HG03280 (cell line): ENCODE results near the gene CACNA2D3.

ENCODE experiments used
- ATAC-seq: cut with Tn5 transposase; IDR thresholded peaks from one replicate; pipeline ENCODE4 v1.9.1; 2021; ENCODE audit warnings: mild to moderate bottlenecking, moderate library complexity; ENCODE audit not compliant: unreplicated experiment

Gene CACNA2D3

GRCh38 chr3:54557538-54558428 is 435.4 kb downstream of the CACNA2D3 start:
- ATAC-seq, result no peak

- no peak for ATAC-seq
Measured at GRCh38 chr3:54563501-54564200, 441.3 kb downstream of the CACNA2D3 start.

DNA sequence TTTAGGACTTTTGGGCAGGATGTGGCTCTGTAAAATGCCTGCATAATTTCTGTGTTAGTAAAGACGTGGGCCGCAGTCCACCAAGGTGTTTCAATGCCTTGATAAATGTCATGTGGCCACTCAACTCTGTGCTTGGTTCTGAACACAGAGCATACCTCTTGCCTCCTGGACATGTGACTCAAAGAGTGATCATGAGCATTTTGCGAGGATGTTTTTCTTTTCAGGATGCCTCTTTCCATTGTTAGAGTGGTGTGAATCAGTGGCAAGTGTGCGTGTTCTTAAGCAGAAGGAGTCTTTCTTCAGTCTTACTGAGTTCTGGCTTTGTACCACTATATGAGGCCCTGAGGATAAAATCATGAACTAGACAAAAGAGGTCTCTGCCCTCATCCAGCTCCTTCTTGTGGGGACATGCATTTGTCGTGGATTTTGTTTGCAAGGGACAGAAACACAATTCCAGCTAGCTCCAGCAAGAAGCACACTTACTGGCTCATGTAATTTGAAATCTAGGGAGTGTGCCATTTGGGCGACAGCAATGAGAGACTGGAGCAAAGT is 442.1 kb downstream of the CACNA2D3 start:
- ATAC-seq, result no peak

DNA sequence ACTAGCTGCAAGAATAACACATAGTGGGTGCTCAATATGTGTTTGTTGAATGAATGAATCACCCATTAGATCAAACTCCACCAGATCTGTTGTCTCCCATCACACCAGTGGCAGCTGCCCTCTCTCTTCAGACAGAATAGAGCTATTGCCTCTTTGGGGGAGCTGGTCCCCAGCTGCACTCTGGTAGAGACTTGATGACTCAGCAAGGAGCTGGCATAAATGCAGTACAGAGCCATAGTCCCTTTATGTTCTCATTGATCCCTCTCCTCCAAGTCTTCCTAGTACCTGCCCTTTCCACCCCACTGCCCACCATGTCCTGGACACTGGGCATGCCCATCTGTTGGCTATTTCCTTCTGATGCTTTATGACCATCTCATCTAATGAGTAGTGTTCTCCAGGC is 443.6 kb downstream of the CACNA2D3 start:
- no peak for ATAC-seq

- no peak for ATAC-seq
Measured at GRCh38 chr3:54567949-54568348, 445.6 kb downstream of the CACNA2D3 start.

GRCh38 chr3:54570008-54570407 is 447.7 kb downstream of the CACNA2D3 start:
- no peak for ATAC-seq

GRCh38 chr3:54572197-54572895 is 450.0 kb downstream of the CACNA2D3 start:
- no peak for ATAC-seq

DNA sequence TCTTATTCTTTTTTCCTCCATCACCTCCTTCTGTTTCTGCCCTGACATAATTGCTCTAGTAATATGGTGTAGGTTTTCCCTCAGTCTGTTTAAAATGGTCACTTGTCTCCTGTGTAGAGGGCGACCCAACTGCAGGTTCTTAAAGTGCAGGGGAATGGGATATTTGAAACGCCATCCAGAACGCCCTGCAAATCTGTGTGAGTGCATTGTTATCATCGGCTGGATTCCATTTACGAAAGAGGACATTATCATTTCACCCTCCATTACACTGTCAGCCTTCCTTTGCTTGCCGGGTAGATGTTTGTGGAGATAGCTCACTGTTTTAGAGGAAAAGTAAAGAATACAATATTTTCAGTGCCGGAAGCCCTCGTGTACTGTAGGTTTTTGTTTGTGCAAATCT is 451.5 kb downstream of the CACNA2D3 start:
- no peak for ATAC-seq

DNA sequence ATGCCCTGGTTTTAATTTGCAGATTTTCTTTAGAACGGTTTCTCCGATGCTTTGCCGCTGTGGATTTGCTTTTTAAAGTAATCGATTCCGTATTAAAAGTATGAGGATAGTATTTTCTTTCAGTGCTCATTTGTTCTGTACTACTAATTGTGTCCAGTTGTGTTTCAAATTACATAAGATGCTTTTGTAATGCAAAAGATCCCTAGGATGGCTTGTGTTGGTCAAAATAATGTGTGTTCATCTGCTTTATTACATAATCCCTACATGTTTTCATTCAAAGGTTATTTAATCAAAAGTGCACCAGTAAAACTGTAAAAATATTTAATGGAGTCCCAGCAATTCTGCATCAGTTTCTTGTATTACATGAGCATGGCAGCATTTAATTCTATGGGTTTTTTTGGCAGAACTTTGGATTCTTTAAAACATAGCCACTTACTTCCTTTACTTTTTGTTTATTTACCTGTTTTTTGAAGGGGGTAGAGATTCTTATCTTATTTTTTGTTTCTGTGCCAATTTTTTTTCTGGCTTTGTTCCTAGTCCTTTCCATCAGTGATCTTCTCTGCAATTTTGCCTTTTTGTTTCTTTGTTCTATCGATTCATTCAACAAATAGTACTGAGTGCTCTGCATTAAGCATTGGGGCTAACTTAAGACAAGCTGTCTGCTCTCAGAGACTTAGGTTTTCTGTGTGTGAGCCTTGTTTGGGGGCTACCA is 452.7 kb downstream of the CACNA2D3 start:
- no peak for ATAC-seq

- no peak for ATAC-seq
Measured at GRCh38 chr3:54575618-54575960, 453.2 kb downstream of the CACNA2D3 start.

DNA sequence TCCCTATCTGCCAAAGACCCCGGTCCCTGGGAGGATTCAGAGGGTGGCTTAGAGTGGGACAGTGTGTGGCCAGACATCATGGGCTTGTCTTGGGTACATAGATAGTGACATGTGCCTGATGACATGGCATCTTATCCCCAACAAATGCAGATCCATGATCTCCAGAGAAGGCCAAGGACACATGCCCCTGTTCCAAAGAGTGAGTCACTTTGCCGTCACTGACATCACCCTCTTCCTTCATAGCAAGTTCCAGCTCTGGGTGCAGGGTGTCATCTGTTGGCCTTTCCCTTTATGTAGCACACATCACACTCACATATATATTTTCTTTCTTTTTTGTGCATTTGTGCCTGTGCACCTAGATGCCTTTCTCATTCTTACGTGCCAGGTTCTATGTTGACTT is 455.0 kb downstream of the CACNA2D3 start:
- no peak for ATAC-seq

DNA sequence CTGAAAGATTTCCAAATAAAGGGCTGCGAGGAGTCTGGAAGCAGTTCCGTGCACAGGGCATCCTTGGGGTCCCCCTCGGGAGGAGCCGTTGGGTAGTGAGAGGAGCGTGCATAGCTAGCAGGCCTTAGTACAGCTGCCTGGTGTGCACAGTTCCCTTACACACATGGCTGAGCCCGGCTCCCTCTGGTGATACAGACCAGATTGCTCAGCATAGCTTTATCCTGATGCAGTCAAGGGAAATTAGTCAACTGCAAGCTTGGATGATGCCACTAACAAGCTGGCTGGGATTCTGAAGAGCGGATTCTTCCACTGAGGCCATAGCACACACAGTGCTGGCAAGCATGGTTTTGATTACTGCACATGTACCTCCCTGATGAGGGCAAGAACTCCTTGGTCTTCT is 456.1 kb downstream of the CACNA2D3 start:
- ATAC-seq, result no peak

GRCh38 chr3:54580453-54580852 is 458.1 kb downstream of the CACNA2D3 start:
- ATAC-seq, result no peak

DNA sequence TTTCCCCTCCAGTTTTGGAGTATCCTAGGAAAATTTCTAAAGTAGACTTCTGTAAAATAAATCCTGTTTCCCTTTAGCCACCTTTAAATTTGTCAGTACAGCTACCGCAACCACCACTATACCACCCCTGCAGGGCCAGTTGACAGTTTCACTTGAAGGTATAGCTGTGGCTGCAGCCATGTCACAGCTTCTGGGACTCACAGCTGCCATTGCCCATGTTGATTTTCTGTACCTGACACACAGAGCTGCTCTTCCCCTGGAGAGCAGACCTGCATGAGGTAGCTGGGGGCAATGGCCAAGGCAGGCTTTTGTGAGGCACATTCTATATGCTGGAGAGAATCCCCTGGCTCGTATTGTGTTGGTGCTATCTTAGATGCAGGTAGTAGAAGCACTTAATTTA is 460.1 kb downstream of the CACNA2D3 start:
- no peak for ATAC-seq

DNA sequence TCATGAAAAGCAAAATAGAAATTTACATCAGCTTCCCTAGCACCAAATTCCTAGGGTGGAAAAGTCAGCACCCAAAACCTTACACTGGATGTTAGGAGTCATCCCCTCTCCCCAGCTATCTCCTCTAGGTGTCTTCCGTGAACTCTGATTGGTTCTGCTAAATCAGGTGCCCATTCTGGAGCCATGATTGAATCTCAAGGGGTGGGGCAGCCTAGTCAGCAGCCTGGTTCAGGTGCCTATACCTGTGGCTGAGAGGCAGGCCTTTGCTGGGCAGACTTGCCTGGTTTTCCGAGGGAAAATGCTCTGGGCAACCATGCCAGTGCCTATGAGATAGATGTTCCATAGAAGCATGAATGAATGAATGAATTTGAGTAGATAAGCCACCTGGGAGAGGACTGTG is 468.8 kb downstream of the CACNA2D3 start:
- no peak for ATAC-seq

GRCh38 chr3:54593653-54594052 is 471.3 kb downstream of the CACNA2D3 start:
- ATAC-seq, result no peak

- no peak for ATAC-seq
Measured at GRCh38 chr3:54596087-54596486, 473.7 kb downstream of the CACNA2D3 start.

DNA sequence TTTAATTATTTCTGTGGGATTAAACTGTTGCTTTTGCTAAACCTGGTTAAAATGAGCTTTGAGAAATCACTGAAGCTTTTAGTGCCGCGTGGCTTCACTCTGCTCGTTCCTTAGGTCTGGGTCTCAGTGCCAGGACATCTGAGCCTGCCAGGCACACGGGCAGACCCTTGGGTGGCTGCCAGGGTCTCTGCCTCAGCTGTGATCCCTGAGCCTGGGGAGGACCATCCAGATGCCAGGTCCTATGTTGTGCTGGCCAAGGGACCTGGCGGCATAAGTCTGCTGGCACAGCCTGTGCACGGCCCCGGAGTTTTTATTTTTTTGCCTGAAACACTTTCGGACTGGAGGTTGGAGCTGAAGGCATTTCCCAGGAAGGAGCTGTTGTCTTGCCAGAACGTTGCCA is 477.4 kb downstream of the CACNA2D3 start:
- no peak for ATAC-seq

DNA sequence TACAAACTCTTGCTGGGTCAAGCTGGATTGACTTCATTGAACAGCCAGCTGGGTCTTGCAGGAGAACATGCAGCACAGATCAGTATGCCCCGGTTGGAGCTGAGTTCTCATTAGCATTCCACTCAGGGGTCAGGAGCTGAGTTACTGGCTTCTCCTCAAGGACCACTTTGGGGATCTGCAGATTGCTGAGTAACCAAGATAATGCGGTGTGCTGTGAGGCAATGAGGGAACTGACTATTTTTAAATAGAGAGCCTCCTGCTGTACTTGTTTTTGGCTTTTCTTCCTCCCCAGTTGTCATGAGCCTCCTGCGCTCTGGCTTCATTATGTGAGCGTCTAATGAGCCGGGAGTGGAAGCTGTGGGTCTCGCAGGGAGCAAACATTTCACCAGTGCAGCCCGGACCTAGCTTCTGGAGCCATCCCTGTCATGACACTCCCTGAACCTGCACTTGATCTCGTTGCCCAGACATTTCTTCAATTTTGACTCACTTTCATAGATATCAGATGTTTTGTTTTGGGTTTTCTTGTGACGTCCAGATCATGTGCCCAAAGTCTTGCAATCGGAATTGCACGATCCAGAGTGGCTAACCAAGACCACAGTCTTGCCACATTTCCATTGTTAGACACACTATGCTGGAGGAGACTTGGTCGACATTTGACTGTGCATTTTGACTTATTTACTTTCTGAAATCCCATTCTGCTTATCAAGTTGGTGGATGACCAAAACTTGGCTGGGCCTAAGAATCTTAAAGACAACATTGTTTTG is 478.3 kb downstream of the CACNA2D3 start:
- no peak for ATAC-seq

DNA sequence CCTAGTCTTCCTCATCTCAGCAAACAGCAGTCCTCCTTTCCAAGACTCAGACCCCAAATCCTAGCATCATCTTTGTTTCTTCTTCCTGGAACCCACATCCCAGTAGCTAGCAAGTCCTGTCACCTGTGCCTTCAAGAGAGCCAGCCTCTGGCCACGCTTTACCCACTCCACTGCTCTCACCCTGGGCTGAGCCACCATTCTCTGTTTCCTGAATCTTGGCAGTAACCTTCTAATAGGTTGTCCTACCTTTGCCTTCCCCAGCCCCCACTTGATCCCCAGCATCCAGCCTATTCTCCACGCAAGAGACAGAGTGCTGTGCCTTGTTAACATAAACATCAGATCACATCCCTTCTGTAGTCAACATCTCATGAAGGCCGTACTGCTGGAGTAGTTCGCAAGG is 482.1 kb downstream of the CACNA2D3 start:
- ATAC-seq, result no peak
